NB4 (cell line): Measurements from ENCODE around the gene POTEM.
"Not testable (repeated sequence)": the region's sequence is repeated elsewhere in the genome, so short reads cannot be mapped to it uniquely, and the experiment has no call there.

ENCODE experiments used
- DNase-seq: peaks from one replicate; pipeline ENCODE4 v3.0.0; 2010; ENCODE audit warnings: low read depth
- H3K4me3 ChIP-seq: one replicate; pipeline ENCODE4 v1.5.1; 2011; ENCODE audit warnings: mild to moderate bottlenecking, low read depth, low read length, moderate library complexity

POTEM gene

DNA sequence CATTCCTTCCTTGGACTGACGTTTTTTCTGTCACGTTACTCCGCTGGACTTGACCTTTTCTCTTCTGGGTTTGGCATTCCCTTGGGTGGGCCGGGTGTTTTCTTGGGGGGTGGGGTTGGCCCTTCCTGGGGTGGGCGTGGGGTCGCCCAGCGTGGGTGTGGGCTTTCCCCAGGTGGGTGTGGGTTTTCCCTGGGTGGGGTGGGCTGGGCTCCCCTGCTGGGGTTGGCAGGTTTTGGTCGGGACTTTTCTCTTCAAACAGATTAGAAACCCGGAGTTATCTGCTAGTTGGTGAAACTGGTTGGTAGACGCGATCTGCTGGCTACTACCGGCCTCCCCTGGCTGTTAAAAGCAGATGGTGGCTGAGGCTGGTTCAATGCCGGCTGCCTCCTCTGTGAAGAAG, at the start of gene POTEM:
Gene POTEM, plus strand, starts transcription at position 301 of the 400 bp plus-strand sequence. Its CDS starts 52 bp downstream, at position 353.
- DNase-seq, H3K4me3 ChIP-seq: not testable (repeated sequence)

DNA sequence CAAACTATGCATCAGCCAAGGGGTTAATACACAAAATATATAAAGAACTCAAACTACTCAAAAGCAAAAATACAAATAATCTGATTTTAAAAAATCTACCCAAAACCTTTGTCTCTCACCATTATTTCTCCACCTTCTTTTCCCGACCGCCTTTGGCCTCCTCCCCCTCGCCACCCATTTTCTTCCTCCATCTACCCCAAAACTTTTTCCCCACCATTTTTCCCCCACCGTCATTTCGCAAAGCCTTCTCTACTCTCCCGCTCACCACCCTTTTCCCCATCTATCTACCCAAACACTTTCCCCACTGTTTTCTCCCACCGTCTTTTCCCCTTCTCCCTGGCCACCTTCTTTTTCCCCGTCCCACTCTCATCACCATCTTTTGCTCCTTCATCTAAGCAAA, 48.9 kb upstream of the POTEM start:
- not testable (repeated sequence) for DNase-seq, H3K4me3 ChIP-seq

DNA sequence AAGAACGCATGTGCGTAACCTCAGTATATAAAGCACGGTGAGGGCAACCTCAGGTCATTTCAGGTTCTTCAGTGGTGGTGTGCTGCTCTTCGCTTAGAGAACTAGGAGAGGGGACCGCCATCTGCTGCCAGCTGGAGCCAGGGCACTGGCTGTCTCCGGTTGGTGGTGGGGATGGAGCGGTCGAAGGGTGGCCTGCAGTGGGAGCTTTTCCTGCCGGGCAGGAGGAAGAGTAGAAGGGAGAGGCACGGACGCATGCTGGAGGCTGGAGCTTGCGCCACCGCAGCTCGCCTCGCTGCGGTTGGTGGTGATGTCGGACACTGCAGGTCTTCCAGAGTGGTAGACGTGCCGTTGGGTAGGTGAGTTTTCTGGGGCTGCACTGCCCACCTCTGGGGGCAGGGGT, 47.2 kb upstream of the POTEM start:
- DNase-seq, H3K4me3 ChIP-seq: not testable (repeated sequence)

DNA sequence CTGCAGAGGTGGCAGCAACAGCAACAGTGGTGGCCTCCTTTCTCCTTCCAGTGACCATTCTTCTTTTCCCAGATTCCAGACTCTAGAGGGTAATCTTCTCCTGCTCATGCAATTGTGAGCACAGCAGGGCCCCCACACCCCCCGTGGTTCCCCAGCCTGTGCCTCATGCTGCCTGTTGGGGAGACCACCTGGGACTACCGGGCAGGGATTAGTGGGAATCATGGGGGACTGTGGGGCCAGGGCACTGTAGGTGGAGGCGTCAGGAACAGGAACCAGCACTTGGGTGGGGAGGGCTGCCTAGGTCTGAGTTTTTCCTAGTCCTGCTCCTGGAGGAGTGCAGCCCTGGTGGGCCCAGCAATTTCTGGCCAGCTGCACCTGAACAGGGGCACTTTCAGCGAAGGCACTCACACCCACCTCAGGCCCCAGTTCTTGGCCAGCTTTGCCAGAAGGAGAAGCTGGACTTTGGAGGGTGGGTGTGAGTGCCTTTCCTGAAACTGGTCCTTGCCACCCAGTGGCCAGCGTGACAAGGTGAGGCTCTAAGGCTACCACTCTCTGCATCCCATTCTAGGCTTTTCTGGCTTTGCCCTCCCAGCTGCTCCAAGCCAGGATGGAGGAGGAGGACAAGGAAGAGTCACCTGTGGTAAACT, 46.1 kb upstream of the POTEM start:
- not testable (repeated sequence) for DNase-seq, H3K4me3 ChIP-seq

DNA sequence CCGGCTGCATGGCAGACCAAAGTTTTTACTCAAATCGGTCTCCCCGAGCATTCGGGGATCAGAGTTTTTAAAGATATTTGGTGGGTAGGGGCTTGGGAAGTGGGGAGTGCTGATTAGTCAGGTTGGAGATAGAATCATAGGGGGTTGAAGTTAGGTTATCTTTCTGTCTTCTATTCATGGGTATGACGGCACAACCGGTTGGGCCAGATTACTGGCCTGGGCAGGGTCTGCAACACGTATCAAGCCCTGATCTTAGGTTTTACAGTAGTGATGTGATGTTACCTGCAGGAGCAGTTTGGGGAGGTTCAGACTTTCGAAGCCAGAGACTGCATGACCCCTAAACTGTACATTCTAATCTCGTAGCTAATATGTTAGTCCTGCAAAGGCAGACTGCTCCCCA, 30.4 kb upstream of the POTEM start:
- H3K4me3 ChIP-seq, DNase-seq: not testable (repeated sequence)

DNA sequence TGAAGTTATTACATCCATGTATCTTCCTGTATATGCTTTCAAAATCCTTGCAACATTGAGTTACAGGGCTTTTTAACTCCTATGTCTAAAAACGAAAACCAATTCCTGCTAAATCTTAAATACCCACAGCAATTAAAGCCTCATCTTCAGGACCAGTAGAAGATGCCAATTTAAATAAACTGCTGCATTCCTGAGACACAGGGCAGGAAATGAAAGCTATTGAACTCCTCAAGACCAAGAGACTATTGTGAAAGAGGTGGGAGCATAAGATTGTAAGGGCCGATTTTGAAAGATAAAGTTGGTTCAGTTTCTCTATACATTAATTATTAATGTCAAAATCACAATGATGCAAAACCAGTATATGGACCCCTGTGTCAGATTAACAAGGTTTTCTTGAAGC, 28.5 kb upstream of the POTEM start:
- H3K4me3 ChIP-seq, DNase-seq: not testable (repeated sequence)

DNA sequence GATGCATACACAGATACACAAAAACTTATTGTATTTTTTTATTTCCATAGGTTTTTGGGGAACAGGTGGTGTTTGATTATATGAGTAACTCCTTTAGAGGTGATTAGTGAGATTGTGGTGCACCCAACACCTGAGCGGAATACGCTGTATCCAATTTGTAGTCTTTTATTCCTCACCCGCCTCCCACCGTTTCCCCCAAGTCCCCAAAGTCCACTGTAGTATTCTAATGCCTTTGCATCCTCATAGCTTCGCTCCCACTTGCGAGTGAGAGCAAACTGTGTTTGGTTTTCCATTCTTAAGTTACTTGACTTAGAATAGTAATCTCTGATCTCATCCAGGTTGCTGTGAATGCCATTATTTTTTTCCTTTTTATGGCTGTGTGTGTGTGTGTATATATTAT, 17.3 kb upstream of the POTEM start:
- not testable (repeated sequence) for H3K4me3 ChIP-seq

DNA sequence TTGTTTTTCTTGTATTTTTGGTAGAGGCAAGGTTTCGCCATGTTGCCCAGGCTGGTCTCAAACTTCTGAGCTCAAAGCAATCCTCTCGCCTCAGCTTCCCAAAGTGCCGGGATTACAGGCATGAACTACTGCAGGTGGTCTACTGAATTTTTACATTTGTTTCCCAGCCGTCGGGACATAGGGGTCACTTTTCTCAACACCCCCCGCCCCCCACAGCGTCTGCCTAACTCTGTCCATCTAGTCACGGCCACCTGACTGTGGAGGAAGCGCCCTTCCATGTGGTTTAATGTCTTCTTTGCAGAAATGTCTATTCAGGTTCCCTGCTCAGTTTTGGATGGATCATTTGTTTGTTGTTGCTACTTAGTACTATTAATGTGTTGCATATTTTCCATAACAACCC, 14.1 kb upstream of the POTEM start:
- DNase-seq, H3K4me3 ChIP-seq: not testable (repeated sequence)

More for the DNA sequence above, 17.3 kb upstream of the POTEM start:
- not testable (repeated sequence) for DNase-seq

DNA sequence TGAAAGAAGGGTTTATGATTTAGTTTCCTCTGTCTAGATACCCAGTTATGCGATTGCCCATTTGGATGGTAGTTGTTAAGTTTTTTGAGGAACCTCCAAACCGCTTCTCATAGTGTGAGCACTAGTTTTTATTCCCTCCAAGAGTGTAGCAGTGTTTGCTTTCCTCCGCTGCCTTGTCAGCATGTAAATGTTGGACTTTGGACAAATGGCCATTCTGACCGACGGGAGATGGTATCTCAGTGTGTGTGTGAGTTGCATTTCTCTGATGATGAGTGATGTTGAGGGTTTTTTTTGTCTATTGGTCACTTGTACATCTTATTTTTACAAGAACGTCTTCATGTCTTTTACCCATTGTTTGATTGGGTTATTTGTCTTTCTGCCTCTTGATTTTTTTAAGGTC, 11.4 kb upstream of the POTEM start:
- H3K4me3 ChIP-seq, DNase-seq: not testable (repeated sequence)

DNA sequence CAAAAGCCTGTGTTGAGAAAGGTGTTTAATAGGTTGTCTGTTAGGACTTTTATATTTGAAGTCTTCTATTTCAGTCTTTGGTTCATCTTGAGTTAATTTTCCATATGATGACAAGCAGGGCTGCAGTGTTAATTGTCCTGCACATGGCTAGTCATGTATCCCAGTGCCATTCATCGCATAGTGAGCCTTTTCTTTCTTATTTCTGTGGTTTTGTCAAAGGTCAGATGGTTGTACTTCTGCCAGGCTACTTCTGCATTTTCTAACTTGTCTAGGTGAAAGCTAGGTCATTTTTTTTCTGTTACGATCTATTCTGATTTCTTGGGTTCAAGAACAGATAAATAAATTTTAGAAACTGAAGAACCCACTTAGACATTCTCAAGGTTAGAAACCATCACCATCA, 5.7 kb upstream of the POTEM start:
- not testable (repeated sequence) for H3K4me3 ChIP-seq, DNase-seq

DNA sequence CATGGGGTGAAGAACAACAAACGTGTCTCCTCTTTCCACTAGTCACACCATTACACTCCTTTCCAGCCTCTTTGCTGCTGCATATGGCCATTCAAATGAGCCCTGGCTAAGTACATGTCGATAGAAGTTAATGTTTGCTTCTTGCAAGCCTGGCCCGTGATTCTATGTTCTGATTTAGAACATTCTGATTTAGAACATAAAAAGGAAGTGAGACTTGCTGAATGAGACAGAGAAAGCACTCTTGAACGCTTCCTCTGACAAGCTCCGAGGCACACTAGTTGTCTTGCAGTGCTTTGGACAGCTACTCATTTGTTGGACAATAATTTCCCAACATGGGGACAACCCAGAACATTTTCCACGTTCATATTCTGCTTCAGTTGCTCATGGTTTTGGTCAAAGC, 5.1 kb upstream of the POTEM start:
- not testable (repeated sequence) for DNase-seq, H3K4me3 ChIP-seq

DNA sequence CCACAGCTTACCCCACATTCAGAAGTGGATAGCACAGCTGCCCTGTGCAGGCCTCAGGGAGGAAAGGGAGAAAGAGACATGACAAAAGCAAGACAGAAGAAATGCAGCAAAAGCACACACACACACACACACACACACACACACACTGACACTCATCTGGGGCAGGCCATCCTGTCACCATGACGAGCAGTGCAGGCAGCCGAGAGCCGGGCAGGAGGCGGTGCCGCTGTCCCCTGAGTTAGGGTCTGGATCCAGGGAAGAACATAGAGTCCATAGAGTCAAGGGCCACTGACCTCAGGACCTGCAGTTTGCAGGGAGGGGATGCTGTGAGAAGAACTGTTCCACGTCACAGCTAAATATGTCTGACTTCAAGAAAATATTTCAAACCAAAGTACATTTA, 4.0 kb upstream of the POTEM start:
- not testable (repeated sequence) for H3K4me3 ChIP-seq, DNase-seq

DNA sequence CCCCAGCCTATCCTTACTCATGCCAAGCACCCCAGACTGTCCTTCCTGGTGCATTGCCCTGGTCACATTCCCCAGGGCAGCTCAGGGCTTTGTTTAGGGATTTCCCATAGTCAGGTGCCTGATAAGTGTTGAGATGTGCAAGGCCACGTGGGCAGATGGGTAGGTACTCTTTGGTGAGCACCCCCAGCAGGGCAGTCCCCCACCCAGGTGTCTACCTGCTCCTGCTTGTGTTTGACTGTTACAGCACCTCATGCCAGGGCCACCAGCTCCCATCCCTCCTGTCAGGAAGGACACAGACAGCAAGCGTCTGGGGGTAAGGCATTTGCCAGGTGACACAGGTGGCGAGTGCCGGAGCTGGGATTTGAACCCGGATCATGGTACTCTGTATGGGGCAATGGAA, 2.4 kb upstream of the POTEM start:
- DNase-seq, H3K4me3 ChIP-seq: not testable (repeated sequence)

DNA sequence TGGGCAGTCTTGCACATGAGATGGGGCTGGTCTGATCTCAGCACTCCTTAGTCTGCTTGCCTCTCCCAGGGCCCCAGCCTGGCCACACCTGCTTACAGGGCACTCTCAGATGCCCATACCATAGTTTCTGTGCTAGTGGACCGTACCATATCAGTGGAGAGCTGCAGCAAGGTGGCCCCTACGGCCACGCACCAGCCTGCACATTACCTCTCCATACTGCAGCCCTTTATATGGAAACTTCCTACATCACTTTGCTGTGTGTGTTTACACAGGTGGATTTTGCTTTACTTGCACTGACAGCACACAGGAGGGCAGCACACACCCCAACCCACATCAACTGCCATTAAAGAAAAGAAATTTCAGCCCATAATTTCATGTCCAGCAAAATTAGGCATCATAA, 35.3 kb downstream of the POTEM start:
- not testable (repeated sequence) for DNase-seq

DNA sequence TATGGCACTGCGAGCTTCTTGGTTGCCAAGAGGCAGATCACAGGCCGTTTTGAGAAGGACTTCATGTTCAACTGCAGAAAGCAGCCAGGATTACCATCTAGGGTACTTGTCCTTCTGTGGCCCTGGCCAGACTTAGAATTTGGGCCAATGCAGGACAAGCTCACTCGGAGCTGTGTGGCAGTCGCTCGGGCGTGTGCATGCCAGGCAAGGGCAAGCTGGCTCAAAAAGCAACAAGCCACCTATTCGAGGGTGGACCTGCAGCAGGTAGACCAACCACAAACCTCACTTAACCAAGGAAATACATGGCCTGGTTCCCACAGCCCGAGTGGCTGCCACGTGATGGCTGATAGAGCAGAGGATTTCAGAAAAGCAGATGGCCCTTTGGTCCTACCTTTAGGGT, 39.3 kb downstream of the POTEM start:
- H3K4me3 ChIP-seq, DNase-seq: not testable (repeated sequence)

More for the DNA sequence above, 35.3 kb downstream of the POTEM start:
- not testable (repeated sequence) for H3K4me3 ChIP-seq

DNA sequence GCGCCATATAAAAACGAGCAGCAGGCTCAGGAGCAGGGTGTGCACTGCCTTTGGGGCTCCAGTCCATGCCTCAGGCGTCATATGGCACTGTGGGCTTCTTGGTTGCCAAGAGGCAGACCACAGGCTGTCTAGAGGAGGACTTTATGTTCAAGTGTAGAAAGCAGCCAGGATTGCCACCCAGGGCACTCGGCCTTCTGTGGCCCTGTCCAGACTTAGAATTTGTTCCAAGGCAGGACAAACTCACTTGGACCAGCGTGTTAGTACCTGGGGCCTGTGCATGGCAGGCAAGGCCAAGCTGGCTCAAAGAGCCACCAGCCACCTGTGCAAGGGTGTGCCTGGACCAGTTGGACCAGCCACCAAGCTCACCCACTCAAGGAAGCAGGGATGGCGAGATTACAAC, 40.4 kb downstream of the POTEM start:
- DNase-seq, H3K4me3 ChIP-seq: not testable (repeated sequence)

DNA sequence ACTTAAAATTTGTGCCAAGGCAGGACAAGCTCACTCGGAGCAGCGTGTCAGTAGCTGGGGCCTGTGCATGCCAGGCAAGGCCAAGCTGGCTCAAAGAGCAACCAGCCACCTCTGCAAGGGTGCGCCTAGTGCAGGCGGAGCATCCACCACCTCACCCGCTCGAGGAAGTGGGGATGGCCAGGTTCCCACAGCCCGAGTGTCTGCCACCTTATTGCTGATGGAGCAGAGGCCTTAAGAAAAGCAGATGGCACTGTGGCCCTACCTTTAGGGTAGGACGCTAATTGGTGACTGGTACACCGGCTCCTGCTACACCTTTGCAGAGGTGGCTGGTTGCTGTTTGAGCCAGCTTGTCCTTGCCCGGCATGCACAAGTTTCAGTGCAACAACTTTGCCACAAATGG, 43.8 kb downstream of the POTEM start:
- not testable (repeated sequence) for DNase-seq, H3K4me3 ChIP-seq

DNA sequence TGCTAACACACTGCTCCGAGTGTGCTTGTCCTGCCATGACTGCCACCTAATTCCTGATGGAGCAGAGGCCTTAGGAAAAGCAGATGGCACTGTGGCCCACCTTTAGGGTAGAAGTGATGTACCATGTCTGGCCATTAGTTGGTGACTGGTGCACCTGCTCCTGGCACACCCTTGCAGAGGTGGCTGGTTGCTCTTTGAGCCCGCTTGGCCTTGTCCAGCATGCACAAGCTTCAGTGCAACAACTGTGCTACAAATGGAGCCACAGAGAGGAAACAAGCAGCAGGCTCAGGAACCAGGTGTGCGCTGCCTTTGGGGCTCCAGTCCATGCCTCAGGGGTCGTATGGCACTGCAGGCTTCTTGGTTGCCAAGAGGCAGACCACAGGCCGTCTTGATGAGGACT, 44.5 kb downstream of the POTEM start:
- DNase-seq, H3K4me3 ChIP-seq: not testable (repeated sequence)

DNA sequence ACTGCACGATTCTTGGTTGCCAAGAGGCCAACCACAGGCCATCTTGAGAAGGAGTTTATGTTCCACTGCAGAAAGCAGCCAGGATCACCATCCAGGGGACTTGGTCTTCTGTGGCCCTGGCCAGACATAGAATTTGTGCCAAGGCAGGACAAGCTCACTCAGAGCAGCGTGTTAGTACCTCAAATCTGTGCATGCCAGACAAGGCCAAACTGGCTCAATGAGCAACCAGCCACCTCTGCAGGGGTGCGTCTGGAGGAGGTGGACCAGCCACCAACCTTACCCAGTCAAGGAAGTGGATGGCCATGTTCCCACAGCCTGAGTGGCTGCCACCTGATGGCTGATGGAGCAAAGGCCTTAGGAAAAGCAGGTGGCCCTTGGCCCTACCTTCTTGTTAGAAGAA, 48.0 kb downstream of the POTEM start:
- not testable (repeated sequence) for DNase-seq, H3K4me3 ChIP-seq

DNA sequence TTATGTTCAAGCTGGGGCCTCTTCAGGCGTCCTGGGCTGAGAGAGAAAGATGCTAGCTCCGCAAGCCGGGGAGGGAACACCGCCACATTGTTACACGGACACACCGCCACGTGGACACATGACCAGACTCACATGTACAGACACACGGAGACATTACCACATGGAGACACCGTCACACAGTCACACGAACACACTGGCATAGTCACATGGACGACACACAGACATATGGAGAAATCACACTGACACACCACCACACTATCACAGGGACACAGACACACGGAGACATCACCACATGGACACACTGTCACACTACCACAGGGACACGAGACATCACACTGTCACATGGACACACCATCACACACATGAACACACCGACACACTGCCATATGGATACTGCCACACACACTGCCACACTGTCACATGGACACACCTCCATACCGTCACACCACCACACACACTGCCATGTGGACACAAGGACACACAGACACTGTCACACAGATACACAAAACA, 57.9 kb downstream of the POTEM start:
- not testable (repeated sequence) for DNase-seq, H3K4me3 ChIP-seq
